Right lobe of liver (tissue), 4 donors: ENCODE measurements around the gene SMIM44.

Experiments
- CTCF ChIP-seq, 4 donors: fragments of 200-600 bp in 3 of 4; fragments of 450-650 bp in 1 of 4; IDR thresholded peaks; one replicate each; pipeline versions ENCODE4 v1.5.1 to v1.8.0; 2016 to 2022; ENCODE audit warnings: antibody characterized with exemption in 4 of 4, mild to moderate bottlenecking in 2 of 4
- POLR2A ChIP-seq: fragments of 450-650 bp; IDR thresholded peaks from one replicate; pipeline ENCODE4 v1.6.1; 2017; ENCODE audit warnings: antibody characterized with exemption, mild to moderate bottlenecking
- donor health status: DM: no; HTN: no; CAD: no.
- donor health status: DM: no; HTN: no; CAD: no.
- donor health status: DM: no; HTN: yes; CAD: no.

GRCh38 chr19:3505598-3506383, 22.6 kb upstream of the SMIM44 start, which contains the start of gene FZR1:
- TF ChIP-seq CTCF (IDR thresholded peaks at IDR 0.05) = peak in 1 of 4 donors; percentile 7
- peak; percentile 84 for TF ChIP-seq POLR2A
